ENCODE results near the gene PSMD4.

- TF ChIP-seq FOXP2 (optimal IDR thresholded peaks at IDR 0.05; ENCODE audit: control extremely low read depth, extremely low read length, insufficient read depth) (no peak), POLR2AphosphoS5 (IDR thresholded peaks at IDR 0.05; ENCODE audit: borderline replicate concordance, low read depth, low read length) (no peak), EZH2 (IDR thresholded peaks at IDR 0.05) (no peak)
These were observed 32.2 kb downstream of the PSMD4 start for GRCh38 chr1:151286619-151287340.
